ENCODE measurements around the gene GRM3.

The GRM3 gene

GRCh38 chr7:86768967-86769760 lies 125.5 kb downstream of the GRM3 start:
- Histone ChIP-seq H2AFZ (ENCODE audit: low read depth) (no peak overlapping the region), H3K27me3 (ENCODE audit: insufficient read depth, low read depth) (no peaks in the 10 kb centered on the region), H3K4me1 (ENCODE audit: low read depth, poor library complexity, severe bottlenecking) (no peaks in the 10 kb centered on the region), H3K36me3 (ENCODE audit: insufficient read depth) (no peaks in the 10 kb centered on the region), H3K4me3 (IDR thresholded peaks at IDR 0.05; ENCODE audit: insufficient read depth, low read depth, low read length) (no peak overlapping the region), H3K79me2 (ENCODE audit: insufficient read depth, low read depth) (no peaks in the 10 kb centered on the region), H4K20me1 (ENCODE audit: insufficient read depth) (no peaks in the 10 kb centered on the region), H3K9ac (no peak overlapping the region), H3K27ac (no peak overlapping the region), H3K4me2 (no peak overlapping the region)
- TF ChIP-seq, protein P1, sequence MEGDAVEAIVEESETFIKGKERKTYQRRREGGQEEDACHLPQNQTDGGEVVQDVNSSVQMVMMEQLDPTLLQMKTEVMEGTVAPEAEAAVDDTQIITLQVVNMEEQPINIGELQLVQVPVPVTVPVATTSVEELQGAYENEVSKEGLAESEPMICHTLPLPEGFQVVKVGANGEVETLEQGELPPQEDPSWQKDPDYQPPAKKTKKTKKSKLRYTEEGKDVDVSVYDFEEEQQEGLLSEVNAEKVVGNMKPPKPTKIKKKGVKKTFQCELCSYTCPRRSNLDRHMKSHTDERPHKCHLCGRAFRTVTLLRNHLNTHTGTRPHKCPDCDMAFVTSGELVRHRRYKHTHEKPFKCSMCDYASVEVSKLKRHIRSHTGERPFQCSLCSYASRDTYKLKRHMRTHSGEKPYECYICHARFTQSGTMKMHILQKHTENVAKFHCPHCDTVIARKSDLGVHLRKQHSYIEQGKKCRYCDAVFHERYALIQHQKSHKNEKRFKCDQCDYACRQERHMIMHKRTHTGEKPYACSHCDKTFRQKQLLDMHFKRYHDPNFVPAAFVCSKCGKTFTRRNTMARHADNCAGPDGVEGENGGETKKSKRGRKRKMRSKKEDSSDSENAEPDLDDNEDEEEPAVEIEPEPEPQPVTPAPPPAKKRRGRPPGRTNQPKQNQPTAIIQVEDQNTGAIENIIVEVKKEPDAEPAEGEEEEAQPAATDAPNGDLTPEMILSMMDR (conservative IDR thresholded peaks at IDR 0.05; ENCODE audit: low read depth, low read length), result no peak

DNA sequence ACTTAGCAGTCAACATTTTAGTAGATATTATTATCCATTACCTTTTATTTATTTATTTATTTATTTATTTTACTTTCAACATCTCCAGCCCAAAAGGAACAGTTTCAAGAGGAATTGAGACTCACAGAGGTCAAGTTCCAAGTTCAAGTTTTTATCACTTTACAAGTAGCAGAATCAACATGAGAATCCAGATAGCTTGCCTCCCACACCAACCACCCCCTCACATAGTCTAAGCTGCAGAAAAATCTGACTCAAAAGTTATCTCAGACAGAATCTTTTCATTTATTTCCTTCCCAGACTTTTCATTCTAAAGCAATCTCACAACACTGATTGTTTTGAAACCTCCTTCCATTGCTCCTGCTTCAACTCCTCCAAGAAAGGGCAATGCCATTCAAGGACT lies 129.6 kb downstream of the GRM3 start:
- Histone ChIP-seq H3K4me2 (no peak overlapping the region), H4K20me1 (ENCODE audit: insufficient read depth) (no peaks in the 10 kb centered on the region), H3K4me1 (ENCODE audit: low read depth, poor library complexity, severe bottlenecking) (no peaks in the 10 kb centered on the region), H3K9ac (no peak overlapping the region), H3K79me2 (ENCODE audit: insufficient read depth, low read depth) (no peaks in the 10 kb centered on the region), H3K4me3 (IDR thresholded peaks at IDR 0.05; ENCODE audit: insufficient read depth, low read depth, low read length) (no peak overlapping the region), H3K27ac (no peak overlapping the region), H3K27me3 (ENCODE audit: insufficient read depth, low read depth) (no peaks in the 10 kb centered on the region), H3K36me3 (ENCODE audit: insufficient read depth) (no peaks in the 10 kb centered on the region), H2AFZ (ENCODE audit: low read depth) (no peak overlapping the region)
- TF ChIP-seq, protein P1 (conservative IDR thresholded peaks at IDR 0.05; ENCODE audit: low read depth, low read length), result no peak

- H2AFZ ChIP-seq (ENCODE audit: low read depth), result no peak overlapping the region
- H3K36me3 ChIP-seq (ENCODE audit: insufficient read depth), result no peaks in the 10 kb centered on the region
- no peak overlapping the region for H3K4me3 ChIP-seq (IDR thresholded peaks at IDR 0.05; ENCODE audit: insufficient read depth, low read depth, low read length)
- no peak overlapping the region for H3K27ac ChIP-seq
- H3K9ac ChIP-seq, result no peak overlapping the region
- TF ChIP-seq, protein P1 (conservative IDR thresholded peaks at IDR 0.05; ENCODE audit: low read depth, low read length), result no peak
- no peaks in the 10 kb centered on the region for H3K4me1 ChIP-seq (ENCODE audit: low read depth, poor library complexity, severe bottlenecking)
- no peaks in the 10 kb centered on the region for H3K79me2 ChIP-seq (ENCODE audit: insufficient read depth, low read depth)
- no peaks in the 10 kb centered on the region for H4K20me1 ChIP-seq (ENCODE audit: insufficient read depth)
- no peaks in the 10 kb centered on the region for H3K27me3 ChIP-seq (ENCODE audit: insufficient read depth, low read depth)
- no peak overlapping the region for H3K4me2 ChIP-seq
These were observed 131.5 kb downstream of the GRM3 start for GRCh38 chr7:86775203-86775602.

DNA sequence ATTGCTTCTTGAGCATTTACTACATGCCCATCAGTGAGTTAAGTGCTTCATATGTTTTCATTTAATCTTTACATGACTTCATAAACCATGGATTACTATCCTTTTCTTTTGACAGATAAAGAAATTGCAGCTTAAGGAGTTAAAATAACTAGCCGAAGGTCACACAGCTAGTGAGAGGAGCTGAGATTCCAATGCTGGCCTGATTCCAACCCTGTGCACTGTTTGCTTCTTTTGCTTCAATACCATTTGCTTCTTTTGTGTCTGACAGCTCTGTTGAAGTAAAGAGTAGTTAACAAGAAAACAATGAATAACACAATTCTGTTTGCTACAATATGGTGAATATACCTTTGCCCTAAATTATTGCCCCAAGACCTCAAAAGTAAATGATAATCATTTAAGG lies 132.4 kb downstream of the GRM3 start:
- Histone ChIP-seq H2AFZ (ENCODE audit: low read depth) (no peak overlapping the region), H4K20me1 (ENCODE audit: insufficient read depth) (no peaks in the 10 kb centered on the region), H3K4me1 (ENCODE audit: low read depth, poor library complexity, severe bottlenecking) (no peaks in the 10 kb centered on the region), H3K36me3 (ENCODE audit: insufficient read depth) (no peaks in the 10 kb centered on the region), H3K79me2 (ENCODE audit: insufficient read depth, low read depth) (no peaks in the 10 kb centered on the region), H3K27me3 (ENCODE audit: insufficient read depth, low read depth) (no peaks in the 10 kb centered on the region), H3K9ac (no peak overlapping the region), H3K27ac (no peak overlapping the region), H3K4me2 (no peak overlapping the region), H3K4me3 (IDR thresholded peaks at IDR 0.05; ENCODE audit: insufficient read depth, low read depth, low read length) (no peak overlapping the region)
- TF ChIP-seq, protein P1 (conservative IDR thresholded peaks at IDR 0.05; ENCODE audit: low read depth, low read length), result no peak
